Fibroblast of pulmonary artery (primary cell): Measurements from ENCODE around the gene NRXN3.
A peak's percentile ranks its signal among the peaks of the same experiment; 100 is the strongest.

Experiments
- DNase-seq: peaks from one replicate; pipeline ENCODE4 v3.0.0-alpha.2; 2010; ENCODE audit warnings: low read depth
- H3K4me3 ChIP-seq: replicated peaks from 2 replicates; pipeline ENCODE4 v1.5.1; 2011; ENCODE audit warnings: low read depth, mild to moderate bottlenecking, control low read depth, low read length, moderate library complexity
- TF ChIP-seq, protein P1 (sequence below): IDR thresholded peaks from 2 replicates; pipeline ENCODE4 v1.5.1; 2011; ENCODE audit warnings: mild to moderate bottlenecking, control low read depth, low read length, inconsistent platforms; ENCODE audit errors: missing control alignments

NRXN3 gene

DNA sequence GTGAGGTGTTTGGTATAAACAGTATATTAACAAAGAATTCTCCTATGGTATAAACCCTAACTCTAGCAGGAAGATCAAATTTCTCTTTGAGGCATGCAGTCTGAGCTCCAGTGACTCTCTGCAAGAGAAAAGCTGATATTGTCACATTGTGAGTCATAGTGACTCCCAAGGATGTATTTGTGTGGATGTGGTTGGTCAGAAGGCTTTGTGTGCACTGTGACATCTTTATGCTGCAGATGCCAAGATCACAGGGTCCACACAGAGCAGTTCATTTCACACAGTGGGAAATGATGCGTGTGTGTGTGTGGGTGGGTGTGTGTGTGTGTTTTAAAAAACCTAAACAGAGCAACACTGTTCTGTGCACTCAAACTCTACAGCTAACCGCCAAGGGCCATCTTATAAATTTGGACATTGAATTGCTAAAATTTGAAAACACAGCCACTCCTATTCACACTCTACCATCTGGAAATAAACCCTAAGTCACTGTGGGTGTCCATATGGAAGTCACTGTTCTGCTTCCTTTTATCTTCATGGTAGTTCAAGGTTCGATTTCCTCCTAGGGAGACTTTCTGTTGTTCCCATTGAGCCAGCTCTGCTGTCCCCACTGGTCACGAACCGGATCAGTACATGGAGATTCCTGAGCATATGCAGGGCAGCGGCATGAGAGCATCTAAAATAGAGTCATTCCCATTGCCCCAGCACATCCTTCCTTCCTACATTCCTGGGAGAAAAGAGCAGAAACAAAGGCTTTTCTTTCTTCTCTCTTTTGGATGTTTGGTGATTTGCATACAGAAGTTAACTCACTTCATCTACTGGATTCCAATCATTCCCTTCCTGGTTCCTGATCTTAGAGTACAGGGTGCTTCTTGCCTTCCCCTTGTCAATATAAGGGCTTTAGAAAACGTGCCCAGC lies 1313.6 kb downstream of the NRXN3 start:
- no peak overlapping the region for H3K4me3 ChIP-seq
- TF ChIP-seq, protein P1, sequence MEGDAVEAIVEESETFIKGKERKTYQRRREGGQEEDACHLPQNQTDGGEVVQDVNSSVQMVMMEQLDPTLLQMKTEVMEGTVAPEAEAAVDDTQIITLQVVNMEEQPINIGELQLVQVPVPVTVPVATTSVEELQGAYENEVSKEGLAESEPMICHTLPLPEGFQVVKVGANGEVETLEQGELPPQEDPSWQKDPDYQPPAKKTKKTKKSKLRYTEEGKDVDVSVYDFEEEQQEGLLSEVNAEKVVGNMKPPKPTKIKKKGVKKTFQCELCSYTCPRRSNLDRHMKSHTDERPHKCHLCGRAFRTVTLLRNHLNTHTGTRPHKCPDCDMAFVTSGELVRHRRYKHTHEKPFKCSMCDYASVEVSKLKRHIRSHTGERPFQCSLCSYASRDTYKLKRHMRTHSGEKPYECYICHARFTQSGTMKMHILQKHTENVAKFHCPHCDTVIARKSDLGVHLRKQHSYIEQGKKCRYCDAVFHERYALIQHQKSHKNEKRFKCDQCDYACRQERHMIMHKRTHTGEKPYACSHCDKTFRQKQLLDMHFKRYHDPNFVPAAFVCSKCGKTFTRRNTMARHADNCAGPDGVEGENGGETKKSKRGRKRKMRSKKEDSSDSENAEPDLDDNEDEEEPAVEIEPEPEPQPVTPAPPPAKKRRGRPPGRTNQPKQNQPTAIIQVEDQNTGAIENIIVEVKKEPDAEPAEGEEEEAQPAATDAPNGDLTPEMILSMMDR: no peak
- peak; percentile 26 for DNase-seq

DNA sequence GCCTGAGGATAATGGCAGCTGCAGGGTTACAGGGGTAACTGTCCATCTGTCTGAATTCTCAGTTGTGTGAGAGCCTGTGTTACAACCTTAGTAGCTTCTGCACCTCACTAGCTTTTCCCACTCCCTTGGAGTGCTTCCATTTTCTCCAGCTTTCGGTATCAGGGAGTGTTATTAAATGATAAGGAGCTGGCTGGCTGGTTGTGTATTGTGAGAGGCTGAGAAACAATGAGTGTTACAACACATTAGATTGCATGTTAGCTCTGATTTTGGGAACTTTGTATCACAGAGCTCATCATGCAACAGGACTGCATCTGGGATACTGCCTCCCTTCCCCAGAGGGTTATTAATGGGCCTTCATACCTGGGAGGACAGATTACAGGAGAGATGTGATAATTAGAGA lies 1317.5 kb downstream of the NRXN3 start:
- TF ChIP-seq, protein P1: no peak
- DNase-seq: peak; percentile 23
- H3K4me3 ChIP-seq: no peak overlapping the region

DNA sequence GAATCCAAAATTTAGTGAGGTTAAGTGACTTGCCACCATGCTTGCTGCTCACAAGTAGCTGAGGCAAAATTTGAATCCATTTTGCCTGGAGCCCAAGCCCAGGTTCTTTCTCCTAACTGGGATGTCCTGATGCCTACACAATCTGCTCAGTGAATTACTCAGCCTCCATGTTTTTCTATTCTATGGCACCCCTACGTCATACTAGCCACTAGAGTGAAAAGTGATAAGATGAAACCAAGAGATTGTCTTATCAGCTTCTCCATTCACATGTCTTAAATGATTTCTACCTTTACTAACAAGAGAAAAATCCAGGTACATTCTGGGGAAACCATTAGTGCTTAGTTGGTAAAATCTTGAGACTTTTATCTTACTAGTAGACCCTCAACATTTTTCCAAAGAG lies 1321.0 kb downstream of the NRXN3 start:
- no peak for DNase-seq
- no peak overlapping the region for H3K4me3 ChIP-seq
- TF ChIP-seq, protein P1: no peak

DNA sequence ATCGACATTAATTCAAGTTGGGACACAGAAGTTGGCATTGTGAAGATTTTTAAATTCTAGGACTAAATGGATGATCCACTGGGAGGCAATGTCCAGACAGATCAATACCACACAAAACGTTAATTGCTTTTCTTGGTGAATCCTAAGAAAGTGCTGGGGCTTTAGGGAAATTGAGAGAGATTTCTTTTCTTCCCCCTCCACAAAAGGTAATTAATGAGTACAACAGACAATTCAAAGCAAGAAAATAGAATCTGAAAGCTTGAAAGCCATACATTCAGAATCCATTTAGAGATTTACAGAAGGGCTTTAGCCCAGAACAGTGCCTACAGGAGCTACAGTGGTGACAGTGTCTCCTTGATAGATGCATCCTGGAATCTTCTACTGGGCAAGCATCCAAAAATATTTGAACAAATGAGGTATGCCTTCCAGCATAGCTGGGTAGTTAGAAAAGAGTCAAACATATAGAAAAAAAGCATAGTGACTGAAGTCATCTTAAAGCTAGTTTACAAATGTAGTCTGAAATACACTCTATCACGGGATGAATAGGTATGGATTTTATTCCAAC lies 1323.0 kb downstream of the NRXN3 start:
- DNase-seq: no peak
- TF ChIP-seq, protein P1: no peak

DNA sequence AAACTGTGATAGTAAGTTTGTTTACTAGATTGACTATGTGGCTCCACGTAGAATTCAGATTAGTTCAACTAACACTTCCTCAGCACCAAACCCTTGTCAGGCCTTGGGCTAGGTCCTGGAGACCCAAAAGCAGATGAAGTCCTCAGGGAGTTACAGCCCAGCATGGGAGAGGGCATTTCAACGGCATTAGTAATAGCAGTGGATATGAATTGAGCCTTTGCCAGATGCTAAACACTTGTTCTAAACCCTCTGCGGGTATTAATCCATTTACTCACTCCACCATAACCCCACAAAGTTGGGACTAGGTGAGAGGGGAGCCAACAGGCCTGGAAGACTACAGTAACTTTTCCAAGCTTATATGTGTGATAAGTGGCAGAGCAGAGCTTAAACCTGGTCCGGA lies 1326.5 kb downstream of the NRXN3 start:
- TF ChIP-seq, protein P1: no peak
- H3K4me3 ChIP-seq: no peak overlapping the region
- no peak for DNase-seq

More for the DNA sequence above, 1323.0 kb downstream of the NRXN3 start:
- H3K4me3 ChIP-seq: no peak overlapping the region

DNA sequence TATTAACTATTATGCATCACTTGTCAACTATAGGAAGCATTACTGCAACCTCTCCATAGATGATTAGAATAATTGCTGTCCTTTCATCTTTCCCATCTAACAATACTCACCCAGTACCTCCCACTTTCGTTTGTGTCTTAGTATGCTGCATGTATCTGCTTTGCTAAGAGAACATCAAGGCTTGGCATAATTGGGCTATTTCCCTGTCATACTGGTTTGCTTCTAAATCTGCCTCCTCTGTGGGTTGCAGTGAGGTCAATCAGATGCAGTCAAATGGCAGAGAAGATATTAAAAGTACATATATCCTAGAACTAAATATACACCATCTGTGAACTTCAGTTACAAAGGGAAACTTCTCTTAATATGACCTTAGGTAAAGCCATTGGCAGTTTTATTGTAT lies 1330.3 kb downstream of the NRXN3 start:
- DNase-seq: no peak
- TF ChIP-seq, protein P1: no peak

More for the DNA sequence above, 1330.3 kb downstream of the NRXN3 start:
- H3K4me3 ChIP-seq: no peak overlapping the region
